ENCODE results near the gene PRDX2. TPM values are rescaled to one million over a fixed set of nuclear protein-coding genes. Genes with fewer than 3 reads are reported as not detected.
A peak's percentile ranks its signal among the peaks of the same experiment; 100 is the strongest.

Gene PRDX2
- total RNA-seq, 1 experiment from 2014 or later: 746 TPM

GRCh38 chr19:12792853-12793289 lies 8.7 kb downstream of the PRDX2 start:
- Histone ChIP-seq H2AFZ (ENCODE audit: low read length) (no peak overlapping the region; the same call in 1 of the 2 replicates), H3K4me3 (ENCODE audit: low read length) (peak overlapping the region; percentile 90), H3K9ac (ENCODE audit: low read length) (peak overlapping the region; percentile 89), H3K36me3 (ENCODE audit: low read depth, low read length) (no peaks in the 10 kb centered on the region), H3K4me1 (ENCODE audit: insufficient read depth, low read length) (peaks cover 42% of the 10 kb centered on the region), H3F3A (ENCODE audit: low read length, unreplicated experiment) (peaks cover 12% of the 10 kb centered on the region), H3K4me2 (ENCODE audit: low read length) (peak overlapping the region; percentile 92), H4K20me1 (ENCODE audit: low read length) (peaks cover 16% of the 10 kb centered on the region), H3K9me3 (ENCODE audit: low read length) (no peaks in the 10 kb centered on the region), H3K27ac (ENCODE audit: low read length) (peak overlapping the region; percentile 95), H3K27me3 (ENCODE audit: low read length) (no peaks in the 10 kb centered on the region), H3K79me2 (ENCODE audit: low read length) (peaks cover 21% of the 10 kb centered on the region), H3K9me2 (replicated peaks; ENCODE audit: low read length) (no peaks in the 10 kb centered on the region)
- ChIA-PET CTCF (interaction anchor here (0.8 to 1.1 kb wide), 2 partner anchors 15 to 20 kb away, joined by 4 to 5 read pairs; no protein-coding TSS in a partner anchor), POLR2A (ENCODE audit: unreplicated experiment) (interaction anchor here (0.6 to 1.0 kb wide), 7 partner anchors 27 to 1563 kb away, joined by 3 to 6 read pairs (median 5); partner anchors contain the start of genes PRKCSH, ZNF490 and ZNF791)
- TSS peak; percentile 58 for BruUV-seq (replicated peaks)
- ATAC-seq (no peak), DNase-seq (peak; percentile 19)
- TF ChIP-seq EZH2 (IDR thresholded peaks at IDR 0.05; ENCODE audit: low read length, unreplicated experiment) (no peak), EZH2phosphoT487 (IDR thresholded peaks at IDR 0.05; ENCODE audit: borderline replicate concordance, low read length) (no peak)
- TF ChIP-seq, protein P1, sequence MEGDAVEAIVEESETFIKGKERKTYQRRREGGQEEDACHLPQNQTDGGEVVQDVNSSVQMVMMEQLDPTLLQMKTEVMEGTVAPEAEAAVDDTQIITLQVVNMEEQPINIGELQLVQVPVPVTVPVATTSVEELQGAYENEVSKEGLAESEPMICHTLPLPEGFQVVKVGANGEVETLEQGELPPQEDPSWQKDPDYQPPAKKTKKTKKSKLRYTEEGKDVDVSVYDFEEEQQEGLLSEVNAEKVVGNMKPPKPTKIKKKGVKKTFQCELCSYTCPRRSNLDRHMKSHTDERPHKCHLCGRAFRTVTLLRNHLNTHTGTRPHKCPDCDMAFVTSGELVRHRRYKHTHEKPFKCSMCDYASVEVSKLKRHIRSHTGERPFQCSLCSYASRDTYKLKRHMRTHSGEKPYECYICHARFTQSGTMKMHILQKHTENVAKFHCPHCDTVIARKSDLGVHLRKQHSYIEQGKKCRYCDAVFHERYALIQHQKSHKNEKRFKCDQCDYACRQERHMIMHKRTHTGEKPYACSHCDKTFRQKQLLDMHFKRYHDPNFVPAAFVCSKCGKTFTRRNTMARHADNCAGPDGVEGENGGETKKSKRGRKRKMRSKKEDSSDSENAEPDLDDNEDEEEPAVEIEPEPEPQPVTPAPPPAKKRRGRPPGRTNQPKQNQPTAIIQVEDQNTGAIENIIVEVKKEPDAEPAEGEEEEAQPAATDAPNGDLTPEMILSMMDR (conservative IDR thresholded peaks at IDR 0.05; ENCODE audit: low read depth, low read length): no peak
- intact Hi-C loops (cut with micrococcal nuclease): no loop called here

- Histone ChIP-seq H3K36me3 (ENCODE audit: low read depth, low read length) (no peaks in the 10 kb centered on the region), H3K27me3 (ENCODE audit: low read length) (no peaks in the 10 kb centered on the region), H3F3A (ENCODE audit: low read length, unreplicated experiment) (peaks cover 12% of the 10 kb centered on the region), H3K4me2 (ENCODE audit: low read length) (peak overlapping the region; percentile 92), H3K4me1 (ENCODE audit: insufficient read depth, low read length) (peaks cover 43% of the 10 kb centered on the region), H3K79me2 (ENCODE audit: low read length) (peaks cover 21% of the 10 kb centered on the region), H2AFZ (ENCODE audit: low read length) (no peak overlapping the region; the same call in 1 of the 2 replicates), H3K27ac (ENCODE audit: low read length) (peak overlapping the region; percentile 95), H3K9ac (ENCODE audit: low read length) (peak overlapping the region; percentile 89), H3K4me3 (ENCODE audit: low read length) (peak overlapping the region; percentile 90), H4K20me1 (ENCODE audit: low read length) (peaks cover 16% of the 10 kb centered on the region), H3K9me3 (ENCODE audit: low read length) (no peaks in the 10 kb centered on the region), H3K9me2 (replicated peaks; ENCODE audit: low read length) (no peaks in the 10 kb centered on the region)
- CTCF ChIA-PET: interaction anchor here (0.5 to 1.1 kb wide), 4 partner anchors 14 to 34 kb away, joined by 4 to 8 read pairs (median 5); no protein-coding TSS in a partner anchor
- DNase-seq (peak; percentile 79), ATAC-seq (no peak)
- TF ChIP-seq EZH2phosphoT487 (IDR thresholded peaks at IDR 0.05; ENCODE audit: borderline replicate concordance, low read length): no peak
- TF ChIP-seq, protein P1 (conservative IDR thresholded peaks at IDR 0.05; ENCODE audit: low read depth, low read length): no peak
- no peak for TF ChIP-seq EZH2 (IDR thresholded peaks at IDR 0.05; ENCODE audit: low read length, unreplicated experiment)
- intact Hi-C loops (cut with micrococcal nuclease): no loop called here
- POLR2A ChIA-PET (ENCODE audit: unreplicated experiment): interaction anchor here (0.7 to 1.4 kb wide), 4 partner anchors 14 to 77 kb away, joined by 3 to 11 read pairs (median 6); no protein-coding TSS in a partner anchor
- TSS peak; percentile 64 for BruUV-seq (replicated peaks)
Observed at GRCh38 chr19:12792051-12792852, 9.3 kb downstream of the PRDX2 start.

Data from PC-3 (cell line).